RPMI7951 (cell line): ENCODE results near the gene PLCB1. TPM values are rescaled to one million over a fixed set of nuclear protein-coding genes. Genes with fewer than 3 reads are reported as not detected.
"Not testable (repeated sequence)": the region's sequence is repeated elsewhere in the genome, so short reads cannot be mapped to it uniquely, and the experiment has no call there.

Experiments used
- DNase-seq: peaks from one replicate; pipeline ENCODE4 v3.0.0-alpha.2; 2012; ENCODE audit warnings: low read depth
- total RNA-seq: library from RNA; depleted of rRNA; stranded (reverse); fragments of >200 nt; shearing (Covaris generic); gene quantifications from 2 replicates; pipeline ENCODE4 v1.2.3, GENCODE V29; 2014

Gene PLCB1
- total RNA-seq, 1 experiment from 2014 or later = 28.4 TPM

GRCh38 chr20:8367689-8368088 is 235.6 kb downstream of the PLCB1 start:
- peak; percentile 38 for DNase-seq

- DNase-seq = no peak
These were observed 236.6 kb downstream of the PLCB1 start for GRCh38 chr20:8368670-8369069.

- DNase-seq = no peak
These were observed 237.2 kb downstream of the PLCB1 start for GRCh38 chr20:8369311-8369710.

DNA sequence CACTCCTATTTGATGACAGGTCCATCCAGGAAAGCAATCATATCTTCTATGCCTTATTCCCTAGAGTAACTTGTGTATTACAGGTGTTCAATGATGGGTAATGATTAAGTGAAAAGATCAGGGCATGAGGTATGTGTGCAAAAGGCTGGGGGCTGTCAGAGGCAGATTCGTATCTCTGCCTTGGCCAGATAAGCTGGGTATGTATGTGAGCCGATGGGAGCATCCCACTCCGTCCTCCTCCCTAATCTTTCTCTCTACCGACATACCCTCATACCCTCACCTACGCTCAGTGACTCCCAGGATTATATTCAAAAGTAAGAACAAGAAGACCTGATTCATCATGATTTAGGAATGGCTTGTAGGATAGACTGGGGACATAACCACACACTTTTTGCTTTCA is 238.7 kb downstream of the PLCB1 start:
- DNase-seq = no peak

GRCh38 chr20:8372824-8373380 is 240.8 kb downstream of the PLCB1 start:
- DNase-seq = no peak

GRCh38 chr20:8373579-8373978 is 241.5 kb downstream of the PLCB1 start:
- DNase-seq = no peak

- no peak for DNase-seq
These were observed 243.8 kb downstream of the PLCB1 start for GRCh38 chr20:8375898-8376297.

GRCh38 chr20:8376940-8377339 is 244.9 kb downstream of the PLCB1 start:
- DNase-seq = no peak

DNA sequence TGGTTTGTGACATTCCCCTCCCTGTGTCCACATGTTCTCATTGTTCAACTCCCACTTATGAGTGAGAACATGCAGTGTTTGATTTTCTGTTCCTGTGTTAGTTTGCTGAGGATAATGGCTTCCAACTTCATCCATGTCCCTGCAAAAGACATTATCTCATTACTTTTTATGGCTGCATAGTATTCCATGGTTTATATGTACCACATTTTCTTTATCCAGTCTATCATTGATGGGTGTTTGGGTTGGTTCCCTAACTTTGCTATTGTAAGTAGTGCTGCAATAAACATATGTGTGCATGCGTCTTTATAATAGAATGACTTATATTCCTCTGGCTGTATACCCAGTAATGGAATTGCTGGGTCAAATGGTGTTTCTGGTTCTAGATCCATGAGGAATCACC is 247.1 kb downstream of the PLCB1 start:
- DNase-seq = not testable (repeated sequence)

DNA sequence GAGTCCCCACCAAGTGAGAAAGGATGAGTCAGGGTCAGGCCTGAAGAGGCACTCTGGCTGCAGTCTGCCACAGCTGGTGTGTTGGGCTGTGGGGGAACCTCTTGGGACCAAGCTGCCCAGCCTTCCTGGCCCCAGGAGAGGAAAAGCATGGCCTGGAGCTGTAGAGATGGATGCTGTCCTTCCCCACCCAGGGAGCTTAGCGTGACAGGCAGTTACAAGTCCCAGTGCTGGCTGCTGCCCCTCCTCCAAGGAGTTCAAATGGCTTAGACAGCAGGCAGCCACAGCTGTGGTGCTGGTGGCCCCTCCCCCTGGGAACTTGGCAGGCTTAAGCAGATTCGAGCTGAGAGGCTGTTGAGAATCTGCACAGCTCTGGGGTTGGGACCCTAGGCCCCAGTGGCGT is 253.2 kb downstream of the PLCB1 start:
- peak; percentile 91 for DNase-seq

GRCh38 chr20:8386991-8387390 is 254.9 kb downstream of the PLCB1 start:
- DNase-seq = no peak

DNA sequence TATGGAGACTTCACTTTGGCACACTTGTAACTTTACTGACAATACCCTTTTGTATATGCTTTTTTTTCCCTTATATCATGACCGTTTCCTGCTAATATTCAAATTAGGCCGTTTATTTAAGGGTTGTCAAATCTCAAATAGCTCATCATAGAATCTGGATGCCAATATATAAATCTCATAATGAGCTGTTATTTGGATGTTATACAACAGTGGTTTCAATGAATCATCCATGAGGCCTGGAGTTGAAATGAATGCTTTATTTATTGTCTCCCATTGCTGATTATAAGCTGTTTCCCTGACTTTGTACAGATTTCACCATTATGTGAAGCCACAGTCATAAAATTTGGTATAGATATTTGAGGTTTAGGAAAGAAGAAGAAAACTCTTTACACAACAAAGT is 256.1 kb downstream of the PLCB1 start:
- DNase-seq = peak; percentile 54

DNA sequence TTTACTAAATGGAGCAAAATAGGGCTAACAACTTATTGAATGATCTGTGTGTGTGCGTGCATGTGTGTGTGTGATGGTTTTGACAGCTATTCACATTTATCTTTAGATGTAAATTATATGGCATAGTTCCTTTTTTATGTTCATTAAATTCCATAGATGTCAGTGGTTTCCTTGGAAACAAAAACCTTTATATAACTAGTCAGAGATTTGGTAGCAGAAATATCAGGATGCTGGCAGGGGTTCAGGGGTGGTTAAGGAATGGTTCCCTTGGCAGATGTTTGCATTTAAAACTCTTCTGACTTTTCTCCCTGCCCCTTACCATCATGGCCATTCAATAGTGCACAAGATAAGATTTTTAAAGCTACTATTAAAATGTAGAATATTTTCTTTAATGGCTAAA is 256.6 kb downstream of the PLCB1 start:
- peak; percentile 28 for DNase-seq

- peak; percentile 52 for DNase-seq
These were observed 257.4 kb downstream of the PLCB1 start for GRCh38 chr20:8389381-8390036.

DNA sequence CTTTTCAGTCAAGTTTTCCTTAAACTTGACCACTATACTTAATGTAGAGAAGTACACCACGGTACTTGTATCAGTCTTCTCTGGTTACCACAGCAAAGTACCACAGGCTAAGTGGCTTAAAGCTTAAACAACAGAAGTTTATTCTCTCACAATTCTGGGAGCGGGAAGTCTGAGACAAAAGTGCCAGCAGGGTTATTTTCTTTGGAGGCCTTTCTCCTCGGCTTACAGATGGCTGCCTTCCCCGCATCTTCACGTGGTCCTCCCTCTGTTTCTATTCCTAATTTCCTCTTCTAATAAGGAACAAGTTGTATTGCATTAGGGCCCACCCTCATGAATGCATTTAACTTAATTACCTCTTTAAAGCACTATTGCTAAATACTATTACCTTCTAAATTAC is 258.0 kb downstream of the PLCB1 start:
- DNase-seq = no peak

DNA sequence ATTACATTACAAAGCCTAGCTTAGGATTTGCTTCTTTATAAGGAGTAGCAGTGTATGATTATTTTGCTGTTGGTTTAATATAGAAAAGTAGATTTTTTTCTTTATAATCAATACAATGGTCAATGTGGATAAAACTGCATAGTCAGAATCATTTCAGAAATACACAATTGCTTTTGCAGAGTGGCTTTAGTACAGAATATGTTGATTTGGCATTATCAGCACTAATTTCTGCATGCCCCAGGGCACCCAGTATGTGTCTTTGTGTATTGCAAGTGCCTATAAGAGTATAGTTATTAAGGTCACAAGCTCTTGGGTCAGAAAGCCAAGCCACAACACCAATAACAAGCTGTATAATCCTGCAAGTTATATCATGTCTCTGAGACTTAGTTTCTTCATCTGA is 258.4 kb downstream of the PLCB1 start:
- DNase-seq = no peak

GRCh38 chr20:8393381-8393780 is 261.3 kb downstream of the PLCB1 start:
- no peak for DNase-seq

DNA sequence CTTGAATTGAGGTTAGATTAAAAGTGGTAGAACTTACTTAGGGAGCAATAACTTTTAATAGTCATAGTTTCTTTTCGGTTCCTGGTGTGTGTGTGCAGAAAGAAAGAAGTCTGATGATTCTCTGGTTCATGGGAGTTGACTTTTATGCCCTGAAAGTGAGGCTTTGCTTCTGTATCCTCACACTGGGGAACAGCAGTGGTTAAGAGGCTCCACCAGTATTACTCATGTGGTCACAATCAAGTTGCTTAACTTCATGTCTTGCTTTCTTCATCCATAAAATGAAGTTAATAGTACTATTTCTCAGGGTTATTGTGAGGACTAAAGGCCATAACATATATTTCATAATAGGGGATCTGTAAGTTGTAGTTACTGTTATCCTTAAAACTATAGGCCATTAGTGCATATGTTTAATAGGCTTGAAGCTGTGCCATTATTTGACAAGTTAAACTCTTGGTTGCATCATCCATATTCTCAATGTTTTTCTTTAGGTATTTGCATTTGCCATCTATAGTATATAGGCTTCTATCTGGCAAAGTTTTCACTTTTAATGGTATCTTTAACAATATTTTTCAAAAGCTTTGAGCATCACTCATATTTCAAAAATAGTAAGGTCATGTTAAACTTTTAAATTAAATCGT is 262.4 kb downstream of the PLCB1 start:
- peak; percentile 9 for DNase-seq

- no peak for DNase-seq
These were observed 263.9 kb downstream of the PLCB1 start for GRCh38 chr20:8395956-8396355.

DNA sequence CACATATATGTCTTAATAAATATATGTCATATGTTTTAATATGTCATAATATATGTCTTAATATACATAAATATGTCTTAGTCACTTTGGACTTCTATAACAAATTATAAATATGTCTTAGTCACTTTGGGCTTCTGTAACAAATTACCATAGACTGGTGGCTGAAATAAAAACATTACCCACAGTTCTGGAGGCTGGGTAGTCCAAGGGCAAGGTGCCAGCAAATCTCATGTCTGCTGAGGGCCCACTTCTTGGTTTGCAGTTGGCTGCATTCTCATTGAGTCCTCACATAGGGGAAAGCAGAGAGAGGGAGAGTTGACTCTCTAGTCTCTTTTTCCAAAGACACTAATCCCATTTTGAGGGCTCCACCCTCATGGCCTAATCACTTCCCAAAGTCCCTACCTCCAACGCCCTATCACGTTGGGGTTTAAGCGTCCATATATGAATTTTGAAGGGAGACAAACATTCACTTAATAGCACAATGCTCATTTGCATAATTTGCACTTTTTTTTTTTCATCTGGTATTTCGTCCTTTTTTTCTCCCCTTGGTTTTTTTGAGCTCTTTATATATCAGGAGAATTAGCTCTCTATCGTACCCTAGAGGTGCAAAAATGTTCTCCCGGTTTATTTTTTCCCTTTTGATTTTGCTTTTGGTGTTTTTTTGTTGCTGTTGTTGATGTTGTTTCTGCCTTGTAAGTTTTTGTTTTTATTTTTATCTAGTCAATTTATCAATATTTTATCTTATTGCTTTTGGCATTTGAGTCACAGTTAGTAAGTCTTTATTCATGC is 266.4 kb downstream of the PLCB1 start:
- DNase-seq = no peak

DNA sequence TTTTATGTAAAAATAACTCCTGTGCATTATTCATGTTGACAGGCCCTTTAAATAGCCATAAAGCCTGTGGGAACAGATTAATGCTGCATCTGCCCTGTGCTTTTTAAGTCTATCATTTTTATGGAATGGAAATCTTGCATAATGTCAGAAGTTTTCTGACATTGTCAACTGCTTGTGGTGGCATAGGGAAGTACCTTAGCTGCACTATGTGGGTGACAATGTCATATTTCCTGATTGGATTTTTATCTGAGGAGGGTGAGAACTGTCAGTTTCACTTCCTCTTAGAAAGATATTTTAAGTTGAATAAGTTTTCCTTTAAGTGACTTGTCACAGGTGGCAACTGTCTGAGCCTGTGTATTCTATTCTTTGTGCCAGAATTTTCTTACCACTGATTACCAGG is 267.9 kb downstream of the PLCB1 start:
- DNase-seq = no peak

DNA sequence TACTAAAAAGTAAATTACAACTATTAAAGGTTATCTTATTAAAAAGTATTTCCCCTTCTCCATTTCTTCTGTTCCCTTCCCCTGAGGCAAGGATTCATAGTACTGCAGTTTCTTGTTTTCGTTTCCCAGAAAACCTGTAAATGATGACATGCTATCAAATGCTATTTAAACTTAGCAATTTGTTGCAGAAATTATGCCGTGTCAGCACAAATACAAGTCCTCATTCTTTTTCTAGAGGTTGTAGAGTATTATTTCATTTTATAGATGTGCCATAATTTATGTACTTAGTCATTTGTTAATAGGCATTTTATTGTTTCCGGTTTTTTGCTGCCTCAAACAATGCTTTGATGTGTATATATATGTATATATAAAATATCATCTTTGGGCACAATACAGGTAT is 268.4 kb downstream of the PLCB1 start:
- DNase-seq = no peak

- DNase-seq = no peak
These were observed 269.5 kb downstream of the PLCB1 start for GRCh38 chr20:8401556-8401955.
